ENCODE results near the gene KIF23.

The KIF23 gene

DNA sequence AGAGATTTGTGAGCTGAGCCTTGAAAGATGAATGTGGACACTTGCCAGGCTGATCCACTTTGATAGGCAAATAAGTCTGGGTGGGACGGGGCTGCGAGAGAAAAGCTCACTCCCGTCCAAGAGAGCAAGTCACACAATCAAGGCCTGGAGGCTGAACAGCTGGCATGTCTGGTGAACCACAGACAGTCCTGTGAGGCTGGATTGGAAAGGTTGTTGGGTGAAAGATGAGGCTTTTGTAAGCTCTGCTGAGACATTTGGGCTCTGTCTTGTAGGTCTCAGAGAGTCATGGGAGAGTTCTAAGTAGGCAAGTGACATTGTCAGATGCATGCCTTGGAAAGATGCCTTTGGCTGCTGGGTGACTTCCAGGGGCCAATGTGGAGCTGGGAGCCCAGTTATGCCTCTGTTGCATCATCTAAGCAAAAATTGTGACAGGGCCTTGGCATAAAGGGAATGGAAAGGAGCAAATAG lies 76.9 kb downstream of the KIF23 start:
- no peak overlapping the region for H2AFZ ChIP-seq (ENCODE audit: low read depth, low read length, severe bottlenecking)
- TF ChIP-seq, protein P1, sequence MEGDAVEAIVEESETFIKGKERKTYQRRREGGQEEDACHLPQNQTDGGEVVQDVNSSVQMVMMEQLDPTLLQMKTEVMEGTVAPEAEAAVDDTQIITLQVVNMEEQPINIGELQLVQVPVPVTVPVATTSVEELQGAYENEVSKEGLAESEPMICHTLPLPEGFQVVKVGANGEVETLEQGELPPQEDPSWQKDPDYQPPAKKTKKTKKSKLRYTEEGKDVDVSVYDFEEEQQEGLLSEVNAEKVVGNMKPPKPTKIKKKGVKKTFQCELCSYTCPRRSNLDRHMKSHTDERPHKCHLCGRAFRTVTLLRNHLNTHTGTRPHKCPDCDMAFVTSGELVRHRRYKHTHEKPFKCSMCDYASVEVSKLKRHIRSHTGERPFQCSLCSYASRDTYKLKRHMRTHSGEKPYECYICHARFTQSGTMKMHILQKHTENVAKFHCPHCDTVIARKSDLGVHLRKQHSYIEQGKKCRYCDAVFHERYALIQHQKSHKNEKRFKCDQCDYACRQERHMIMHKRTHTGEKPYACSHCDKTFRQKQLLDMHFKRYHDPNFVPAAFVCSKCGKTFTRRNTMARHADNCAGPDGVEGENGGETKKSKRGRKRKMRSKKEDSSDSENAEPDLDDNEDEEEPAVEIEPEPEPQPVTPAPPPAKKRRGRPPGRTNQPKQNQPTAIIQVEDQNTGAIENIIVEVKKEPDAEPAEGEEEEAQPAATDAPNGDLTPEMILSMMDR (IDR thresholded peaks at IDR 0.05; ENCODE audit: insufficient read depth, low read length, poor library complexity, severe bottlenecking) = no peak
- TF ChIP-seq EZH2phosphoT487 (conservative IDR thresholded peaks at IDR 0.05; ENCODE audit: low read length) = no peak

DNA sequence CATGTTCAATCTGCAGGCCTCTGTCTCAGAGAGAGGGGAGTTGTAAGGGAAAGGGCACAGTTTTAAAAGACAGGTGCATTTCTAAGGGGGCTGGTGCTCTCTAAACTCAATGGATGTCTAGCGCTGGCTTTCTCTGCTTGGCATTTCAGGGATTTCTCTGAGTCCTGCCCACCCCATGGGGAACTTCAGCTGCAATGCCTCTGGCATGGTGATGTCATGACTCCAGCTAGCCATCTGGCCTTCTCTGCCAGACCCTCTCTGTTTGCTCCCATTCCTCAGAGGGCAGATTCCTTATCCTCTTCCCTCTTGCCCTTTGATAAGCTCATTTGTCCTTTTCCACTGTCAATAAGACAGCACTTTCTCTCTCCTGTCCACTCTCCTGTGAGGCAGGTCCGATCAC lies 79.3 kb downstream of the KIF23 start:
- H3F3A ChIP-seq (ENCODE audit: insufficient read depth) = no peaks in the 10 kb centered on the region
- no peak overlapping the region for H3K9ac ChIP-seq (ENCODE audit: low read length)
- no peak overlapping the region for H3K4me2 ChIP-seq (ENCODE audit: low read depth, low read length, poor library complexity, severe bottlenecking)
- TF ChIP-seq, protein P1 (IDR thresholded peaks at IDR 0.05; ENCODE audit: insufficient read depth, low read length, poor library complexity, severe bottlenecking) = no peak
- no peak for TF ChIP-seq EZH2phosphoT487 (conservative IDR thresholded peaks at IDR 0.05; ENCODE audit: low read length)
- H3K9me2 ChIP-seq (replicated peaks; ENCODE audit: insufficient read depth, low read length) = no peaks in the 10 kb centered on the region
- H3K36me3 ChIP-seq (ENCODE audit: low read length) = no peaks in the 10 kb centered on the region
- no peaks in the 10 kb centered on the region for H3K9me3 ChIP-seq (ENCODE audit: insufficient read depth, low read length)
- H3K27me3 ChIP-seq (ENCODE audit: low read length) = no peaks in the 10 kb centered on the region
- H3K79me2 ChIP-seq (ENCODE audit: insufficient read depth, low read length) = no peaks in the 10 kb centered on the region
- H3K27ac ChIP-seq (ENCODE audit: low read depth, low read length) = no peak overlapping the region
- no peak overlapping the region for H2AFZ ChIP-seq (ENCODE audit: low read depth, low read length, severe bottlenecking)
- no peak overlapping the region for H3K4me3 ChIP-seq (ENCODE audit: insufficient read depth, low read length, poor library complexity, severe bottlenecking)
- no peaks in the 10 kb centered on the region for H4K20me1 ChIP-seq (ENCODE audit: low read depth, low read length)

More for the DNA sequence above, 76.9 kb downstream of the KIF23 start:
- no peaks in the 10 kb centered on the region for H4K20me1 ChIP-seq (ENCODE audit: low read depth, low read length)
- H3K36me3 ChIP-seq (ENCODE audit: low read length) = no peaks in the 10 kb centered on the region
- H3K4me2 ChIP-seq (ENCODE audit: low read depth, low read length, poor library complexity, severe bottlenecking) = no peak overlapping the region
- H3K27me3 ChIP-seq (ENCODE audit: low read length) = no peaks in the 10 kb centered on the region
- H3K9ac ChIP-seq (ENCODE audit: low read length) = no peak overlapping the region
- H3K79me2 ChIP-seq (ENCODE audit: insufficient read depth, low read length) = no peaks in the 10 kb centered on the region
- no peak overlapping the region for H3K27ac ChIP-seq (ENCODE audit: low read depth, low read length)
- no peak overlapping the region for H3K4me3 ChIP-seq (ENCODE audit: insufficient read depth, low read length, poor library complexity, severe bottlenecking)
- no peaks in the 10 kb centered on the region for H3K9me2 ChIP-seq (replicated peaks; ENCODE audit: insufficient read depth, low read length)
- H3F3A ChIP-seq (ENCODE audit: insufficient read depth) = no peaks in the 10 kb centered on the region
- no peaks in the 10 kb centered on the region for H3K9me3 ChIP-seq (ENCODE audit: insufficient read depth, low read length)

DNA sequence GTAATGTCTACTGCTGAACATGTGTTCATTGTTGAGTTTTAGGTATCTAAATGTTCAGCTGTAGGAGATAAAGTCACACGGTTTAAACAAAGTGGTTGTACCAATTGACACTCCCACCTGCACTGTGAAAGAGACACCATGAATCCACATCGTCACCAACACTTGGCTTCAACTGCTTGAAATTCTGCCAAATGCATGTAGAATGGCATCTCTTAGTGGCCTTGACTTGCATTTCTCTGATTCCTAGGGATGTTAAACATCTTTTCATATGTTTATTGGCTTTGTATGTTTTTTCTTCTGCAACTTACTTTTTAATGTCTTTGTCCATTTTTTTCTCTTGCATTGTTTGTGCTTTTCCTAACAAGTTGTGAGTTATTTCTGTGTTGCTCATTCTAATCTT lies 81.9 kb downstream of the KIF23 start:
- no peaks in the 10 kb centered on the region for H3K27me3 ChIP-seq (ENCODE audit: low read length)
- no peak overlapping the region for H3K27ac ChIP-seq (ENCODE audit: low read depth, low read length)
- H3K4me3 ChIP-seq (ENCODE audit: insufficient read depth, low read length, poor library complexity, severe bottlenecking) = no peak overlapping the region
- H3K4me2 ChIP-seq (ENCODE audit: low read depth, low read length, poor library complexity, severe bottlenecking) = no peak overlapping the region
- no peak overlapping the region for H2AFZ ChIP-seq (ENCODE audit: low read depth, low read length, severe bottlenecking)
- no peaks in the 10 kb centered on the region for H3K79me2 ChIP-seq (ENCODE audit: insufficient read depth, low read length)
- no peaks in the 10 kb centered on the region for H4K20me1 ChIP-seq (ENCODE audit: low read depth, low read length)
- TF ChIP-seq, protein P1 (IDR thresholded peaks at IDR 0.05; ENCODE audit: insufficient read depth, low read length, poor library complexity, severe bottlenecking) = no peak
- TF ChIP-seq EZH2phosphoT487 (conservative IDR thresholded peaks at IDR 0.05; ENCODE audit: low read length) = no peak
- H3K9ac ChIP-seq (ENCODE audit: low read length) = no peak overlapping the region
- no peaks in the 10 kb centered on the region for H3F3A ChIP-seq (ENCODE audit: insufficient read depth)
- H3K9me2 ChIP-seq (replicated peaks; ENCODE audit: insufficient read depth, low read length) = no peaks in the 10 kb centered on the region
- H3K36me3 ChIP-seq (ENCODE audit: low read length) = no peaks in the 10 kb centered on the region
- no peaks in the 10 kb centered on the region for H3K9me3 ChIP-seq (ENCODE audit: insufficient read depth, low read length)

All from SU-DHL-6 (cell line).